Neural progenitor cell (in vitro differentiated cells): ENCODE data around the gene VSIG1. TPM values are rescaled to one million over a fixed set of nuclear protein-coding genes. Genes with fewer than 3 reads are reported as not detected.
A peak's percentile ranks its signal among the peaks of the same experiment; 100 is the strongest.

Experiments
- DNase-seq: peaks from one replicate; pipeline ENCODE4 v3.0.0-alpha.2; 2016; ENCODE audit warnings: low spot score
- H2AFZ ChIP-seq: fragments of 200-600 bp; sonication (generic); replicated peaks from 2 replicates; pipeline ENCODE4 v1.6.1; 2016; ENCODE audit warnings: antibody characterized with exemption
- H3F3A ChIP-seq: fragments of 200-600 bp; sonication (generic); 2 replicates; pipeline ENCODE4 v1.6.1; 2016; ENCODE audit warnings: antibody characterized with exemption, low read depth
- H3K27ac ChIP-seq: fragments of 200-600 bp; sonication (generic); 2 replicates; pipeline ENCODE4 v1.5.1; 2016; ENCODE audit warnings: mild to moderate bottlenecking
- H3K27me3 ChIP-seq: fragments of 200-600 bp; sonication (generic); 2 replicates; pipeline ENCODE4 v1.6.1; 2016; ENCODE audit warnings: mild to moderate bottlenecking, moderate library complexity
- H3K36me3 ChIP-seq: fragments of 200-600 bp; sonication (generic); 2 replicates; pipeline ENCODE4 v1.5.1; 2016
- H3K4me1 ChIP-seq: fragments of 200-600 bp; sonication (generic); 2 replicates; pipeline ENCODE4 v1.6.1; 2016; ENCODE audit warnings: mixed run types
- H3K4me2 ChIP-seq: fragments of 200-600 bp; sonication (generic); 2 replicates; pipeline ENCODE4 v1.6.1; 2016
- H3K4me3 ChIP-seq: fragments of 200-600 bp; sonication (generic); 2 replicates; pipeline ENCODE4 v1.5.1; 2016
- H3K79me2 ChIP-seq: fragments of 200-600 bp; sonication (generic); 2 replicates; pipeline ENCODE4 v1.6.1; 2016; ENCODE audit warnings: low read depth
- H3K9ac ChIP-seq: fragments of 200-600 bp; sonication (generic); 2 replicates; pipeline ENCODE4 v1.6.1; 2016
- H3K9me3 ChIP-seq: fragments of 200-600 bp; sonication (generic); 2 replicates; pipeline ENCODE4 v1.5.1; 2016; ENCODE audit warnings: low read depth
- H4K20me1 ChIP-seq: fragments of 200-600 bp; sonication (generic); 2 replicates; pipeline ENCODE4 v1.6.1; 2016; ENCODE audit warnings: low read depth
- H3K27ac Mint-ChIP-seq: 3 replicates; pipeline ENCODE4 v1.8.0; 2021; ENCODE audit warnings: mixed read lengths
- H3K27me3 Mint-ChIP-seq: 2 replicates; pipeline ENCODE4 v1.8.0; 2022; ENCODE audit warnings: low read depth, mild to moderate bottlenecking, inconsistent platforms, moderate library complexity, mixed read lengths; ENCODE audit not compliant: insufficient read depth
- H3K36me3 Mint-ChIP-seq: 3 replicates; pipeline ENCODE4 v1.8.0; 2021; ENCODE audit warnings: mixed read lengths
- H3K4me1 Mint-ChIP-seq: 3 replicates; pipeline ENCODE4 v1.8.0; 2021; ENCODE audit warnings: mixed read lengths
- H3K4me3 Mint-ChIP-seq: 3 replicates; pipeline ENCODE4 v1.8.0; 2021; ENCODE audit warnings: mild to moderate bottlenecking, moderate library complexity, mixed read lengths
- H3K9me3 Mint-ChIP-seq: 3 replicates; pipeline ENCODE4 v1.8.0; 2020; ENCODE audit warnings: mixed read lengths
- CTCF ChIP-seq: fragments of 200-600 bp; sonication (generic); IDR thresholded peaks from 2 replicates; pipeline ENCODE4 v1.5.1; 2017; ENCODE audit warnings: antibody characterized with exemption, mild to moderate bottlenecking
- EZH2 ChIP-seq: fragments of 200-600 bp; sonication (generic); IDR thresholded peaks from 2 replicates; pipeline ENCODE4 v1.6.1; 2017; ENCODE audit warnings: antibody characterized with exemption, mild to moderate bottlenecking, moderate library complexity
- EZH2phosphoT487 ChIP-seq: fragments of 200-600 bp; sonication (generic); IDR thresholded peaks from 2 replicates; pipeline ENCODE4 v1.6.1; 2017; ENCODE audit warnings: antibody characterized with exemption
- total RNA-seq: library from RNA; depleted of rRNA; stranded (reverse); fragments of >200 nt; gene quantifications from 2 replicates; pipeline ENCODE4 v1.2.3, GENCODE V29; 2015; ENCODE audit warnings: low replicate concordance

VSIG1 gene
- total RNA-seq, 1 donor from 2014 or later, result 0.22 TPM

DNA sequence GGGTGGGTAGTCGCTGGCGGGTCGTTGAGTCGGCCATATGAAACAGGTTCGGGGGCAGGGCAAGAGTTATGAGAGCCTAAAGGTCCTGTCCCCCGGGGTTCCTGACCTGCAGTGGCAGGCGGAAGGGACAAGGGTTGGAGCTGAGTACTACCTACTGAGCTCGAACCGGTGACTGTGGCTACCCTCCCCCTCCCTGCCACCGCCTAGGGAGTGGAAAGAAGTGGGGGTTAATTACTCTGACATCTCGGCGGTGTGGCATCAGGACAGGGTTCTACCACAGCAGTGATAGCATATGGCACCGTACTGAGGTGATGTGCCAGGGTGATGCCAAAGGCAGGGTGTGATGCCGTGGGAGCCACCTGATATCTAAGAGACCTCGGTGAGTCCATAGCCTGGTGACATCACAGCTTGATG is 47.0 kb downstream of the VSIG1 start:
- H3K27me3 Mint-ChIP-seq, result no peaks in the 10 kb centered on the region
- Histone ChIP-seq H3K4me1 (peaks cover 6% of the 10 kb centered on the region), H3K27ac (no peak overlapping the region), H3F3A (no peaks in the 10 kb centered on the region), H3K27me3 (no peaks in the 10 kb centered on the region), H3K4me2 (peak overlapping the region; percentile 72), H3K9me3 (no peaks in the 10 kb centered on the region), H2AFZ (peak overlapping the region; percentile 85), H3K36me3 (no peaks in the 10 kb centered on the region), H3K9ac (no peak overlapping the region), H4K20me1 (peaks cover 4% of the 10 kb centered on the region), H3K79me2 (peaks cover 23% of the 10 kb centered on the region), H3K4me3 (peak overlapping the region; percentile 88)
- H3K27ac Mint-ChIP-seq, result no peak overlapping the region
- H3K4me3 Mint-ChIP-seq, result no peak overlapping the region
- TF ChIP-seq EZH2 (no peak), EZH2phosphoT487 (no peak), CTCF (no peak)
- peaks cover 4% of the 10 kb centered on the region for H3K36me3 Mint-ChIP-seq
- H3K4me1 Mint-ChIP-seq, result peaks cover 14% of the 10 kb centered on the region
- H3K9me3 Mint-ChIP-seq, result no peaks in the 10 kb centered on the region
- no peak for DNase-seq

GRCh38 chrX:108097380-108097779 is 52.5 kb downstream of the VSIG1 start:
- DNase-seq, result no peak
- H3K36me3 ChIP-seq, result no peaks in the 10 kb centered on the region
- H4K20me1 ChIP-seq, result no peaks in the 10 kb centered on the region
- H3K4me3 ChIP-seq, result no peak overlapping the region
- H3K4me1 ChIP-seq, result no peaks in the 10 kb centered on the region
- Mint-ChIP-seq H3K4me1 (peaks cover 3% of the 10 kb centered on the region), H3K27me3 (no peaks in the 10 kb centered on the region), H3K9me3 (no peaks in the 10 kb centered on the region), H3K36me3 (no peaks in the 10 kb centered on the region), H3K27ac (no peak overlapping the region), H3K4me3 (no peak overlapping the region)
- H3K4me2 ChIP-seq, result no peak overlapping the region
- H3K79me2 ChIP-seq, result no peaks in the 10 kb centered on the region
- H3K9me3 ChIP-seq, result no peaks in the 10 kb centered on the region
- H3K27me3 ChIP-seq, result no peaks in the 10 kb centered on the region
- no peaks in the 10 kb centered on the region for H3F3A ChIP-seq
- TF ChIP-seq CTCF, result no peak
- no peak overlapping the region for H3K27ac ChIP-seq
- H2AFZ ChIP-seq, result no peak overlapping the region
- H3K9ac ChIP-seq, result no peak overlapping the region

GRCh38 chrX:108105473-108105872 is 60.6 kb downstream of the VSIG1 start:
- Histone ChIP-seq H3K79me2 (no peaks in the 10 kb centered on the region), H3K9ac (no peak overlapping the region), H3F3A (no peaks in the 10 kb centered on the region), H4K20me1 (no peaks in the 10 kb centered on the region), H3K4me1 (peaks cover 4% of the 10 kb centered on the region), H3K4me2 (no peak overlapping the region), H3K27me3 (no peaks in the 10 kb centered on the region), H3K27ac (no peak overlapping the region), H2AFZ (no peak overlapping the region), H3K4me3 (no peak overlapping the region), H3K9me3 (peaks cover 12% of the 10 kb centered on the region), H3K36me3 (no peaks in the 10 kb centered on the region)
- no peak overlapping the region for H3K4me3 Mint-ChIP-seq
- TF ChIP-seq EZH2 (no peak), CTCF (no peak), EZH2phosphoT487 (no peak)
- peaks cover 7% of the 10 kb centered on the region for H3K36me3 Mint-ChIP-seq
- H3K4me1 Mint-ChIP-seq, result no peaks in the 10 kb centered on the region
- no peaks in the 10 kb centered on the region for H3K27me3 Mint-ChIP-seq
- H3K9me3 Mint-ChIP-seq, result peaks cover 10% of the 10 kb centered on the region
- DNase-seq, result no peak
- H3K27ac Mint-ChIP-seq, result peak overlapping the region; percentile 24

- Mint-ChIP-seq H3K9me3 (peaks cover 4% of the 10 kb centered on the region), H3K4me3 (no peak overlapping the region), H3K36me3 (no peaks in the 10 kb centered on the region), H3K27me3 (peaks cover 2% of the 10 kb centered on the region), H3K4me1 (no peaks in the 10 kb centered on the region), H3K27ac (no peak overlapping the region)
- Histone ChIP-seq H3K36me3 (no peaks in the 10 kb centered on the region), H3K79me2 (no peaks in the 10 kb centered on the region), H3K4me3 (no peak overlapping the region), H3K27me3 (no peaks in the 10 kb centered on the region), H3K9me3 (no peaks in the 10 kb centered on the region), H2AFZ (no peak overlapping the region), H3K27ac (no peak overlapping the region), H3K9ac (no peak overlapping the region), H3K4me2 (no peak overlapping the region), H3K4me1 (no peaks in the 10 kb centered on the region), H4K20me1 (no peaks in the 10 kb centered on the region), H3F3A (no peaks in the 10 kb centered on the region)
- no peak for TF ChIP-seq EZH2
- no peak for TF ChIP-seq EZH2phosphoT487
- TF ChIP-seq CTCF, result no peak
- DNase-seq, result no peak
These were observed 69.7 kb downstream of the VSIG1 start for GRCh38 chrX:108114541-108114940.
